GM21529 (cell line): ENCODE measurements around the gene HEMK1.

Experiments used
- ATAC-seq: cut with Tn5 transposase; IDR thresholded peaks from one replicate; pipeline ENCODE4 v1.9.1; 2021; ENCODE audit not compliant: unreplicated experiment

Gene HEMK1

DNA sequence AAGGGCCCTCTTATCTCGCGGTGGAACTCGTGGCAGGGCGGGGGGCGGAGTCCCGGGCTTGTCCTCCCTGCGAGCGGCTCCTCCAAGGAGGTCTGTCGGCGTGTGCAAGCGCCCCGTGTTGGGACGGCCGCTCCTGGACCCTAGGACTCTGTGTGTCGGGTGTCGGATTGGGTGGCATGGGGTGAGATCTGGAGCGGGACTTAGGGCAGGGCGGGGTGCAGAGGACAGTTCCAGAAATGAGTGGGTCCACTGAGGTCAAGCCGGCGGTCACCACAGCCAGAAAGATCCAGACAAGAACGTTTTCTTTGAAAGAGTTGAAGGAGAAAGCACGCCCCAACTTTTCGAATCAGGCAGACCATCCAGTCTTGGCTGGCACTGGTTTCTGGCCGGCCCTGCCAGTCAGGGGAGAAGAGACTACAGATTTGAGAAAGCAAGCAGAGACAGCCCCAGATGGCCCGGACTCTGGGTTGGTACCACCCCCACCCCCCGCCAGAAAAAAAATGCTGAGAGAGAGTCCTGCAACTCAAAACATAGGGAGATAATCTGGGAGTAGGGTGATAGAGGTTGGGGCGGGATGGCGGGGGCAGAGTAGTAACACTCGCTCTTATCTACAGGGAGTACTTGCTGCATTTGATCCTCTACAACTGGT is 43.0 kb downstream of the HEMK1 start:
- ATAC-seq = no peak

DNA sequence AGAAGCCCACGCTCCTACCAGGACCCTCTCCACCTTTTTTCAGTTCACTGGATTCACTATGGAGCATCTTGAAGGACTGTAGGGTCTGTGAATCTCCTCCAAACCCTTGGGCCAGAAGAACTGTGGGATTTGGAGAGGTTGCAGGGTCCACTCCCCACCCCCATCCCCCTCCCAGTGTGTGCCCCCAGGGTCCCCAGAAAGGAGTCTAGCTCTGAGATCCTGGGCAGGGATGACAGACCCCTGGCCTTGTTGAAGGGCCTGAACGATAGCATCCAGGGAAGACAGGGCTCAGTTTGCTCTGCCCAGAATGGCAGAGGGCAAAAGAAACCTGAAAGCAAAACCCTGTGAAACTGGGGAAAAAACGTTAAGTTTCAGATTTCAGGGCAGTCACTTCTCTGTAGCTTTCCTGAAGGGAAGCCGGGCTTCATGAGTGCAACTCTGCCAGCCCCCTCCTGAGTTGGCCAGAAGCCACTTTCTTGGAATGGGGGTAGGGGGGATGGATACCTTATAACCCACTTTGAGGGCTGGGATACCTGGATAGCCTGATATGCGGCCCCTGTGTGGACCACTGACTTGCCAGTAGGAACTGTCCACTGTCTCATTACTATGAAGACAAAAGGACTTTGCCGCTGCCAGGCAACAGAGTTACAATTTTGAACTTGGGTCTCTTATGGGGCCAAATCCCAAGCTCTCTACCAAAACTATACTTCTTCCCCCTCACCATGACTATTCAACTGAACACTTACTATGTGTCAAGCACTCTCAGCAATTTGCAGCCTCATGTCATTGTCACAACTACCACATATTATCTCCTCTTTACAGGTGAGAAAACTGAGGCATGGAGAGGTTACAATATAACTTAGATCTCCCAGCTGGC is 43.9 kb downstream of the HEMK1 start:
- ATAC-seq = no peak

DNA sequence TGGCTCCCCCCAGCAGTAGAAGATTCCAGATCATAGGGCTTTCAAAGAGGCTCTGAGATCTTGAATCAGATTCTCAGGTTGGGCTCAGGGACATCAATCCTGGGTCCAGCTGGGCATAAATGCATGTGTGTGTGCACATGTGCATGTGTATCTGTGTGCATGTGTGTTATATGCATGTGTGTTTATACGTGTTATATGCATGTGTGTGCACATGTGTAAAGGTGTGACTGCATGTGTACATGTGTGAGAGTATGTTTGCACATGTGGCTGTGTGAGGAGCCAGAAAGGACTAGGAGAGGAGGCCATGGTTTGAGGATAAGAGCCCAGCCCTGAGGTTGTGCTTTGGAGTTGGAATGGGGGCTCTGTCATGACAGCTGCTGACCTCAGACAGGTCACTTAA is 45.9 kb downstream of the HEMK1 start:
- no peak for ATAC-seq

DNA sequence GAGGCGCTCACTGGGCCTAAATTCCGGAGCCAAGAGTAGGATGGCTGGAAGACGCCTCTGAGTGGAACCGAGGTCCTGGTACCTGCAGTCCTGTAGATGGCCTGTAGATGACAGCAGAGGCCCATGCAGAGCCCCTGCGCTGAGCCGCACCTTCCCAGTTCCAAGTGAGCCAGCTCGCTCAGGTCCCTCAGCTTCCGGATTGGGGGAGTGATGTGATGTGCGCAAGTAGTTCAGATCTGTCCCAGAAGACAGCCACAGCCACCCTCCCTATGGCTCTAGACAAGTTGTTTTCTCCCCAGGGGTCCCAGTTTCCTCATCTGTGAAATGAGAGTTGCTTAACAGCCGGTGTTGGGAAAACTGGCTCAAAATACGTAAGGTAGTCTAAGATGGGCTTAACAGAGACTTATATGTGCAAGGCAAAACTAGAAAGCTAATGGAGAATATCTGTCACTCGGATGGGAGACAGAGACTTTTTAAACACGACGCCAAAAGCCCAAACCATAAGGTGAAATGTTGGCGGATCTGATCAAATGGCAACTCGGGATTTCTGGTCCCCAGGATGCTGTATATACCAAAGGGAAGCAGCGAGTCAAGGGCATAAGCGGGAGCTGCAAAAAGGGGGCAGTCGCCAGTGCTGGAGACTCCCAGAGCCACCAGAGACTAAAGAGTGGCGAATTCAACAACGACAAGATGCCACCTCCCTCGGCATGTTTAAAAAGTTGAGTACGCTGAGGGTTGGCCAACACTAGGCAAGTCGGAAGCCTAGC is 46.9 kb downstream of the HEMK1 start:
- ATAC-seq = peak; percentile 31

DNA sequence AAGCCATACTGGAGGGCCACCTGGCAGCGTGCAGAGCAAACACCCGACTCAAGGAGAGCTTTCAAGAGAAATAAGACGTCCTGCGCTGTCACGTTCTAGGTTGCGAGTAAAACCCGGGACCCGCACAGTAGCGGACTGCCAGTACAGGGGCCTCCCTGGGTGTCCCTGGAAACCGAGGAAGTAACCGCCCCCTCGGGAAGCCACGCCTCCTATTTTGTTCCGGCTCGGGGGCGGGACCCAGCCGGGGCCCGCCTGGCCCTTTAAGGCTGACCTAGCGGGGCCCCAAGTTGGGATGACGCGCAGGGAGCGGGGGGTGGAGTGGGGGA is 47.4 kb downstream of the HEMK1 start:
- ATAC-seq = peak; percentile 70

DNA sequence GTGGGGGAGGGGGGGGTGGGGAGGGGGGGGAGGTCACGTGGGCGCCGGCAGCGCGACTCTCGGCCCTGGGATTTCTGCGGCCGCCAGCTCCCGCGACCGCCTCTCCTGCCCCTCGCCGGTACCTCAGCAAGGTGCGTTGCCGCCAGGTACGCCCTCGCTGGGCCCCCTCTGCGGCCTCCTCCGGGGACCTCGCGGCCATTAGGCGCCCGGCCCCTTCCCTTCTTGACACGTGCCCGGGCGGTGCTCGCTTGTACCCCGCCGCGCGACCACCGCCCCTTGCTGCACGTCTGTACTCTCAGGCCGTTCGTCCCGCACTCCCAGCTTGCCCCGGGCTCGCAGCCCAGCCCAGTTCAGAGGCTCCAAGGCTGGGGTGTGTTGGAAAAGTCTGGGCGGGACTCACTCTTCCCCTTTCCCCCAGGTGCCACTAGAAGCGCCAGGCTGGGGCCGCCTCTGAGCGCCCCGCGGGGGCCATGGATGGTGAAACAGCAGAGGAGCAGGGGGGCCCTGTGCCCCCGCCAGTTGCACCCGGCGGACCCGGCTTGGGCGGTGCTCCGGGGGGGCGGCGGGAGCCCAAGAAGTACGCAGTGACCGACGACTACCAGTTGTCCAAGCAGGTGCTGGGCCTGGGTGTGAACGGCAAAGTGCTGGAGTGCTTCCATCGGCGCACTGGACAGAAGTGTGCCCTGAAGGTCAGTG is 47.9 kb downstream of the HEMK1 start, which contains the start of gene MAPKAPK3:
MAPKAPK3 (plus strand) TSS at position 56 of the 696 bp plus-strand sequence; CDS start at position 471, 415 bp downstream.
- ATAC-seq = peak; percentile 20

DNA sequence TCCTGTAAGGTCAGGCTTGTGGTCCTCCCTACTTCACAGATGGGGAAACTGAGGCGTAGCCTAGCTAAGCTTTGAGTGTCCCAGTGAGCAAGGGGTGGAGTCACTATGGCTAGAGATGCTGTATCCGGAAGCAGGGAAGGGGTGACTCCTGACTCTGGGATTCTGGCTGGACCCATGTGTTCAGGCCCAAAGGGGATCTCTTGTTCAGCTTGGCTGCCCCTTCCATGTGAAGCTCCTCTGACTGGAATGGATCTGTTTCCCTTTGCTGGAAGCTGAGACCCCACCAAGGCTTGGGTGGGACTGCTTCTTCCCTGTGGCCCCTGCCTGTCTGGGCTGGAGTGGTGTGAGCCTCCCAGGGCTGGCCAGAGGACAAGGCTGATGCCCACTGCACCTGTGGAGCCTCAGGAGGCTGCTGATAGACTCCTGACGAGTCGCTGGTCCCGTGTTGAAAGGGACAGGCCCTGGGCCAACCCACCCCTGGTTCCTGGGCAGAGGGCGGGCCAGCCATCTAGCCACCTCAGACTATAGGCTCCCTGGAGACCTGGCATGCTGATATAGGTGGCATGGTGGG is 48.7 kb downstream of the HEMK1 start:
- ATAC-seq = no peak

DNA sequence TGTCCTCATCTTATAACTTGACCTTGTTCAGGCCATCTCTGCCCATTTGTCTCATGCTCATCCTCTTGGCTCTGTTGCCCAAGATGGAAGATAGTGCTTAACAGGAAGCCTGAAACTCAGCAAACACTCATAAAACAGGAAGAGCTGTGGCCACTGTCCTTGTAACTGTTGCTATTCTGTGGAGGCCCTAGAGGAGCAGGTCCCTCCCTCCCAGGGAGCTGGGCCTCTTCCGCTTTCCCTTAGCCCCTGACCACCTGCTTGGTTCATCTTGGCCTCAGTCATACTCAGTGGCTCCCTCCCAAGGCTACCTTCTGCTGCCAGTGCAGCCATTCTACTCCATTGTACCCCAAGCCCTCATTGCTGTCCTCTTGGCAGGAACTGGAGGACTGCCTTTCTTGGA is 51.1 kb downstream of the HEMK1 start:
- no peak for ATAC-seq

DNA sequence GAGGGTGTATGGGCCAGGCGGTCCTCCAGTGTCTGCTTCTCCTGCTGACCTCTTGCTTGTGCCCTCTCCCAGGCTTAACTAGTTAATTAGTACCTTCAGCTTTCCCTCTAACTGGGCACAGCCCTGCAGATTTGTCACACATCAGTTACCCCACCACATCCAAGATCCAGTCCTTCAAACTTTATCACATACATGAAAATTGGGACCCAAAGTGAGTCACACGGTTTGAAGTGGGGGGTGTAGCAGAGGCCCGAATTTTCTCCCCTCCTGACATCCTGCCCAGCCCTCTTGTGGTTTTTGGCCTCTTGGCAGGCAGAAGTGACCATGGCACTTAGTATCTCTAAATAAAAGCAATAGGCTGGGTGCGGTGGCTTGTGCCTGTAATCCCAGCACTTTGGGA is 51.5 kb downstream of the HEMK1 start:
- ATAC-seq = no peak

DNA sequence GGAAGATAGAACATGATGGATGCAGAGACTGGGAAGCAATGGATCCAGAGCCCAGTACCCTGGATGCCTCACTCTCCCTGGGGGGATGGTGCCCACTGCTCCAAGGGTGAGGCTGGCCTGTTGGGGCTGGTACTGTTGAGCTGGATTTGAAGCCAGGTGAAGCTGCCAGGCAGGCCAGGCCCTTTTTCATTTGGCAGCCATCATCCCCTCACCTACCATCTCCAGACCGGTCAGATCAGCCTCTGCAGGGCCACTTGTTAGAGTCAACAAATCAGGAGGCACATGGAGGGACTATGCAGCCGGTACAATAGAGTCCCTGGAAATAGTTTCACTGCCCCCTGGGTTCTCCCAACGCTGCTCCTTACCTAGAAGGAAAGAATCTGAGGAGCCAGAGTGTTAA is 53.6 kb downstream of the HEMK1 start:
- no peak for ATAC-seq

DNA sequence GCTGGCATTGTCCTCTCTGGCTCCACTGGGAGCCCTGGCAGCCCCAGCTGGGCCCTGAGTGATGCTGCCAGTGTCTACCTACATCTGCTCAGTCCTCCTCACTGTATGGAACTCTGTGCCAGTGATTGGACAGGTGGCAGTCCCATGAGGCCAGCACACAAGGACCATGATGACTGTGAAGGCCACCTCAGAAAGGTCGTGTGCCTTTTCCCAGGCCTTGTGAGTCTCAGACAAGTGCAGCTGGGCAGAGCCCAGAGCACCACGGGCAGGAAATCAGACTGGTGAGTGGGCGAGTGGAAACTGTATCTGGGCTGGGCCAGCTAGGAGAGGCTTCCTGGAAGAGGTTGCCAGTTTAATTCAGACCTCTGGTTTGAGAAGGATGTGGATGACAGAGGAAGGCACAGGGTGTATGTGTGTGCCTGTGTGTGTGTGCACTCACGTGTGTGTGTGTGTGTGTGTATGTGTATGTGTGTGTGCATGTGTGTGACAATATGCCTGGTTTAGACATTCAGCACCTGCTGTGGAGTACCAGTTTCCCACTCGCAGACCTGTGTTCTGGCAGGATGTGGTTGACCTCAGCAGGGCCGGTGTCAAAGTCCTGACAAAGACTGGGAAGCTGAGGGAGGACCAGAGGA is 54.6 kb downstream of the HEMK1 start:
- ATAC-seq = peak; percentile 49

DNA sequence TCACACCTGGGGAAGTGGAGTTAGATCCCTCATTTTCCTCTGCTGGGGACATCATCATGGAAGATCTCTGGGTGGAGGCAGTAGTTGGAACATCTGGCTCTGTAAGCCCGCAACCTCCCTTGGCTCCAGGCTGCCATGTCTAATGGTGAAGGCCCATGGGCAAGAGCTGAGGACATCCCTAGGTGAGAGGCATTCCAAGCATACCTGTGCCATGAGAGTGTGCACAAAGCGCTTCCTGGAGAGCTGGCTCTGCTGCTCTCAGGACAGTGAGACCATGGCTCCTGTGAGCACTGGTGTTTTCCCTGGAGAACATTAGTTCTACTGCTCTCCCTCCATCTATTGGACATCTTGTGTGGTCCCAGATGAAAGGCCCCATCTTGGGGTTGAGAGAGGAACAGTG is 55.3 kb downstream of the HEMK1 start:
- no peak for ATAC-seq

DNA sequence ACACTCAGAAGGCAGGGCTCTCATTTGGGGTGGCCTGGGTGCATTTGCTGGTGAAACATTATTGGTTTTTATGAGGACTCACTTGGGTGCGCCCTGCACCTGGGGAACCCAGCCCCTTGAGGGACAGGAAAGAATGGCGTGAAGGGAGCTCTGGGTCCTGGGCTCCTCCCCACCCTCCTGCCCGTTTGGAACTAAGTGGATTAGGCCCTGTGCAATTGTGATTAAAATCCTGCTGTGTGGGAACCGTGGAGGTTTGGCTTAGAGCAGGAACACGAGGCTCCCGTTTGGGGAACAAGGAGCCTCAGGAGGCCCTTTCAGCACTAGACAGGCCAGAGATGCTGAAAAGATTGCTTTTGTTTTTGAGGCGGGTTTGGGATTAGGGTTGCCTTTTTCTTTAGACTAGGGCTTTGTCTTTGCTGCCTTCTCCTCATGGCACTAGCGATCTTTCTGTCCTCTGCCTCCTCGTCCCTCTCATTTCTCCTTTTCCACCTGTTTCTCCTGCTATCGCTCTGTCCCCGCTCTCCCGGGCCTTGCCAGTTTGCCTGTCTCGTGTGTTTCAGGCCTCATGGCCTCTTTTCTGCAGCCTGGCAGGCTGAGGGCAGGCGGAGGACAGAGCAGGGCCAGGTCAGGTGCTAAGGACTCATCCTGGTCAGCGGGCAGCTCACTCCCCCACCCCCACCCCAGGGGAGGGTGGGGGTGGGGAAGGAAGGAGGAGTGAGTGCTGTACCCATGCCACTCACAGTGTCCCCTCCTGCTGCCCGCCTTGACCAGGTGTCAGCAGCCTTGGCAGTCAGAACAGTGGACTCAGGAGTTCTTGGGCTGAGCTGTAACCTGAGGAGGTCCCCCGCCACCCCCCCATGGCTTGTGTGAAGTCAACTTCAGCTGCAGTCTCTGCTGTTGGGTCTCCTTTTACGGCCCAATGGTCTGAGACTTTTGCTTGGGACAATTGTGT is 56.2 kb downstream of the HEMK1 start:
- no peak for ATAC-seq

DNA sequence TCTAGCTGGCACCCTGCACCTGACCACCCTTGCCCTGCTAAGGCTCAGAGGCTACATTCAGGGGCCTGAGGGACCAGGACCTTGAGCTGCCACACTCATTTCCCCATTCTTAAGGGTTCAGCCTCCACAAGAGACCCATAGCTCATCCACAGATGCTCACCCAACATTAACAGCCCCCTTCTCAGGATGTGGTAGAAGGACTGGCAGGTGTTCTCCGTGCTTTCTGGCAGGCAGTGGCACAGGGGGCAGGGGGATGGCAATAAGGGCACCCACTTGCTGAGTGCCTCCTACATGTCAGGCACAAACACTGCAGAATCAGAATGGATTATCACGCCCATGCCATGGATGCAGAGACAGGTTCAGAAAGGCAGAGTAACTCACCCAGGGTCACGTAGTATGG is 57.1 kb downstream of the HEMK1 start:
- no peak for ATAC-seq

DNA sequence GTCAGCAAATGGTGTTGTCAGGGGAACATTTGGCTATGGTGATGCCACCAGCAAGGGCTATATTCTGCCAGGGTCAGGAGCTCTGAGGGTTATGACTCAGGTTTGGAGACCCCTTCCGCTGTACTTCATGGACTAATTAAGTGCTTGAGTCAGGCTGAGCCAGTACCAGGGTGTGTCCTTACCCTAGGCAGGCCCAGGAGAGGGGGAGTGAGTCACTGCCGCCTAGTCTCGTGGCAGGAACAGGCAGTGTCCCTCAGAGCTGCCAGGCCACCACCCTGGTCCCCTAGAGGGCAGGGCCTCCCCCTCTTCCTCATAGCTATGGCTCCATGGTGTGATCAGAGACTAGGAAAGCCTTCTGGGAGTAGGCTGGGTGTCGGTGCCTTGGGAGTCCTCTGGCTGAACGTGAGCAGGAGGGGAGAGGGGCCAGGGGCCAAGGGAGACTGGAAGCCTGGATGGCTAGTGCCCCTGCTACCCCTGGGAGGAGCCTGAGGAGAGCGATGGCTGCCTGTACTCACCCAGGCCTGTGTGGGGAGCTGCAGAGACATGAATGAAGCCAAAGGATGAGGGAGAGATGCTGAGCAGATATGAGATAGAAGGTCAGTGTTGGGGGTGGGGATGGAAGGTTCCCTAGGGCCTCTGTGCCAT is 58.2 kb downstream of the HEMK1 start:
- ATAC-seq = no peak

DNA sequence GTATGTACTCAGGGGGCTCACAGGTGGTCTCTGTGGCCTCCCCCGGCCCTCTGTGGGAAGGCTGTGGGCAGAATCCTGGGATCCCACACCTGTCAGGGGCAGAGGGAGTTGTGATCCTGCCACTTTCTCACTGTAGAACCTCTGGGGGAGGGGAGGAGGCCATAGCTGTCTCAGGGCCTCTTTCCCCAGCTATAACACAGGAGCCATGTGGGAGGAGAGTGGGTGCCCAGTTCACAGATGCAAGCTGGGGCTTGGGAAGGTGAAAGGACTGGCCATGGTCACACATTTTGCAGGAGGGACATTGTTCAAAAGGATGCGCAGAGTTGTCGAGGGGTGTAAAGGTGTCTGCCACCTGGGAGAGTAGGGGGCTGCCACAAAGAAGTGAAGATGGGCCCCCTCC is 59.3 kb downstream of the HEMK1 start:
- ATAC-seq = no peak

DNA sequence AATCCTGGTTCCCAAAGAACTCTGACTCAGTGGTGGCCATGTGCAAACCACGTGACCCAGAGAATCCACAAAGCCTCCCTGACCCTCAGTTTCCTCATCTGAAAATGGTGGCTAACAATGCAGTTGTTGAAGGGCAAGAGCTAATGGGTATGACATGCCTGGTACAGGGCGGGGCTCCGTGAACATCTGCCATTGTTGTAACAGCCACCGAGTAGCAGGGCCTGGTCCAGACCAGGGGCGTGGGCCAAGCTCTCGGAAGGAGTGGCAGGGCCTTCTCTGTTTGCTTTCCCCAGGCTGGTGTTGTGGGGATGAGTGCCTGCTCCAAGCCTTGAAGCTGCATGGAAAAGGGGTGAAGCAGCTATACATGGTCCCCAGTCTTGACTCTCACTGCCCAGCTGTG is 61.1 kb downstream of the HEMK1 start:
- ATAC-seq = no peak

DNA sequence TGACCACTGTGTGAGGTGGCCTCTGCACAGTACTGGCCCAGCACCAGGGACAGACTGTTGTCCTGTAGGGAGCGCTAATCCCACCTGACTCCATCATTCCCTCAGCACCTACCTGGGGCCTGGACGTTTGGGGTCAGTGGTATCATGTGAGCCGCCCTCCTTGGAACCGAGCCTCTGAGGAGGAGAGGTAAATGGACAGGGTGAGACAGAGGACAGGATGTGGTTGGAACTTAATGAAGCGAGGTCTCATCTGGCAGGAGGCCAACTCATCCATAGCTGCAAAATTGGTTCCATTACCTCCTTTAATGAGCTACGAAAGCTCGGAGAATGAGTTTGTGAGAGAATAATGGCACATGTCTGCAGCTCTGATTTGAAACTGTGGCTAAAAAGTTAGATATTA is 61.6 kb downstream of the HEMK1 start:
- no peak for ATAC-seq

DNA sequence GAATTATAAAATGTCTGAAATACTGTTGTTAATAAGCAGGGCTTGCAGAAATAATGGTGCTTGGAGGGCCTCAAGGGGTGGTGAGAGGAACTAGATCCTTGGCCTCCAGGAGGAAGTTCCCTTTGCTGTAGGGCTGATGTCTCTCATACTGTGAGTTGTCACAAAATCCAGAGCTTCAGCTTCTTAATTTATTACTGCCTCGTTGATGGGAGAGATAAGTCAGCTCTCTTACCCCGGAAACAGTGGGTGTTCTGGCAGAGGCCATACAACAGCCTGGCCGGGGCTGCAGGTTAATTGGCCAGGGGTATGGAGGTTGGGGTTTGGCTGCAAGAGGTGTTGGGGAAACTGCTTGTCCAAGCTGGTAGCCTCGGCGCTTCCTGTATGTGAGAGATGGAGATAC is 63.1 kb downstream of the HEMK1 start:
- ATAC-seq = no peak
